Measurements from ENCODE around the gene COLEC11. TPM values are rescaled to one million over a fixed set of nuclear protein-coding genes. Genes with fewer than 3 reads are reported as not detected.

Gene COLEC11
- total RNA-seq, 3 donors from 2014 or later (not counting 1 experiment from before 2014, with no cell fraction given) = 0.61 TPM; not detected in 2

GRCh38 chr2:3644246-3644525 is 49.3 kb downstream of the COLEC11 start:
- no peak for DNase-seq
- H3K27ac Mint-ChIP-seq = no peak overlapping the region
- H3K4me3 Mint-ChIP-seq = no peak overlapping the region
- TF ChIP-seq CTCF (IDR thresholded peaks at IDR 0.05) = no peak
- Histone ChIP-seq H3K4me1 (ENCODE audit: control insufficient read depth, insufficient read depth, low read length) (no peaks in the 10 kb centered on the region), H3K4me3 (ENCODE audit: low read length) (no peak overlapping the region), H3K27ac (ENCODE audit: low read length) (no peak overlapping the region), H3K27me3 (ENCODE audit: control insufficient read depth, insufficient read depth, low read length) (no peaks in the 10 kb centered on the region), H3K9me3 (ENCODE audit: control insufficient read depth, insufficient read depth, low read length) (no peaks in the 10 kb centered on the region), H3K36me3 (ENCODE audit: control insufficient read depth, insufficient read depth, low read length) (no peaks in the 10 kb centered on the region)
- intact Hi-C loops (cut with micrococcal nuclease) = no loop called here
- no peaks in the 10 kb centered on the region for H3K36me3 Mint-ChIP-seq
- H3K9me3 Mint-ChIP-seq = no peaks in the 10 kb centered on the region
- ATAC-seq = no peak
- H3K27me3 Mint-ChIP-seq (ENCODE audit: low read depth in 2 of 2) = peaks cover 0 to 2% of the 10 kb centered on the region in 2 donors
- no peaks in the 10 kb centered on the region for H3K4me1 Mint-ChIP-seq

DNA sequence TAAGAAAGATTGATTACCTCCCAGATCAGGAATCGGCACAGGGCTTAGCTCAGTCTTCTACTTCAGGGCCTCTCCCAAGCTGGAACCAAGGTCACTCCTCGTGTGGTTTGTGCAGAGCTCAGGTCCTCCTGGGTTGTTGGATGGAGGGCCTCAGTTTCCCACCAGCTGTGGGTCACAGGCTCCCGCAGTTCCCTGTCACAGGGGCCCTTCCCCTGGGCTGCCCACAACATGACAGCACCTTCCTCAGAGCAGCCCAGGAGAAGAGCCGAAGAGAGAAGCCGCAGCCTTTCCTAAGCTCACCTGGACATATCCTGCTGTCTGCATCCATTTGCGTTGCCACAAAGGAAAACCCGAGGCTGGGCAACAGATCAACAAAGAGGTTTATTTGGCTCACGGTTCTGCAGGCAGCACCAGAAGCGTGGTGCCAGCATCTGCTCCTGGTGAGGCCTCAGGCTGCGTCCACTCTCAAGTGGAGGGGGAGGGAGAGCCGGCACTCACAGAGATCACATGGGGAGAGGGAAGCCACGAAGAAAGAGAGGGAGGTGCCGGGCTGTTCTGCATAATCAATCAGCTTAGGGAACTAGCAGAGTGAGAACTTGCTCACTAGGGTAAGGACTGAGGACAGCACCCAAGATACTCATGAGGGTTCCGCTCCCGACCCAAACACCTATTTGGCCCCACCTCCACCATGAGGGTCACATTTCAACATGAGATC is 50.1 kb downstream of the COLEC11 start:
- no peaks in the 10 kb centered on the region for H3K27me3 ChIP-seq (ENCODE audit: control insufficient read depth, insufficient read depth, low read length)
- 82% methylated on average over 15 of the region's 15 CpGs for WGBS (ENCODE audit: insufficient coverage)
- intact Hi-C loops (cut with micrococcal nuclease) = no loop called here
- H3K36me3 ChIP-seq (ENCODE audit: control insufficient read depth, insufficient read depth, low read length) = no peaks in the 10 kb centered on the region
- H3K9me3 ChIP-seq (ENCODE audit: control insufficient read depth, insufficient read depth, low read length) = no peaks in the 10 kb centered on the region
- H3K36me3 Mint-ChIP-seq = no peaks in the 10 kb centered on the region
- no peak overlapping the region for H3K4me3 ChIP-seq (ENCODE audit: low read length)
- peaks cover 0 to 4% of the 10 kb centered on the region in 2 donors for H3K27me3 Mint-ChIP-seq (ENCODE audit: low read depth in 2 of 2)
- TF ChIP-seq CTCF (IDR thresholded peaks at IDR 0.05) = no peak
- H3K4me1 Mint-ChIP-seq = no peaks in the 10 kb centered on the region
- H3K4me3 Mint-ChIP-seq = no peak overlapping the region
- no peak overlapping the region for H3K27ac Mint-ChIP-seq
- no peak for DNase-seq
- no peak for ATAC-seq
- H3K27ac ChIP-seq (ENCODE audit: low read length) = no peak overlapping the region
- H3K9me3 Mint-ChIP-seq = no peaks in the 10 kb centered on the region
- H3K4me1 ChIP-seq (ENCODE audit: control insufficient read depth, insufficient read depth, low read length) = no peaks in the 10 kb centered on the region

DNA sequence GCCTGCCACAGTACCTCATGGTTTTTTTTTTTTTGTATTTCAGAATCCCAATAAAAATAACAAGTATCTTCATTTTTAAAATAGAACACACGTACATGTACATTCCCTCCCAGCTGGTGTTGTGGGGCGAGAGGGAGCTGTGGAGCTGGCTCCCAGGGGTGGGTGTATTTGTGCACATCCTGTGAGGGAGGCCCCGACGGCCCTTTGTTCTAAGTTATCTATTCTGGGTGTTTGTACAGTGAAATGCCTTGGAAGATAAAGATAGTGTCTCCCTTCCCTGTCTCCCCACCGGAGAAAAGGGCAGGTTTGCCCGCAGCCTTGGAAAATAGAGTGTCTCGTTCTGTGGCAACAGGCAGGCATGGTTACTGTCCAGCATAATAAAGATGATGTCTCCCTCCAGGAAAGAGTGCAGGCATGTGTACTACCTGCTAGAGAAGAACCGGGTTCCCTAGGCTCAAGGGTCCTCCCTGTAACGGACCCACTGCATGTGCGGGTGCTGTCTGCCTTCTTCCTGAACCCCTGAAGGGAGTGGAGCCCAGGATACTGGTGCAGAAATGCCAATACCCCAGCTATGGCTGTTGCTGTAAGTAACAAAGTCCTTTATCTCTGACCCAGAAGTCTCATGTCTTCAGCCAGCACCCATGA is 51.0 kb downstream of the COLEC11 start:
- H3K27me3 ChIP-seq (ENCODE audit: control insufficient read depth, insufficient read depth, low read length) = no peaks in the 10 kb centered on the region
- H3K27ac ChIP-seq (ENCODE audit: low read length) = no peak overlapping the region
- DNase-seq (no peak), ATAC-seq (no peak)
- TF ChIP-seq CTCF (IDR thresholded peaks at IDR 0.05) = no peak
- H3K36me3 ChIP-seq (ENCODE audit: control insufficient read depth, insufficient read depth, low read length) = no peaks in the 10 kb centered on the region
- H3K4me1 ChIP-seq (ENCODE audit: control insufficient read depth, insufficient read depth, low read length) = peaks cover 4% of the 10 kb centered on the region
- Mint-ChIP-seq H3K9me3 (no peaks in the 10 kb centered on the region), H3K27me3 (ENCODE audit: low read depth in 2 of 2) (peaks cover 0 to 5% of the 10 kb centered on the region in 2 donors), H3K4me3 (no peak overlapping the region), H3K36me3 (no peaks in the 10 kb centered on the region), H3K4me1 (peaks cover 3% of the 10 kb centered on the region in 2 donors), H3K27ac (no peak overlapping the region)
- H3K4me3 ChIP-seq (ENCODE audit: low read length) = no peak overlapping the region
- 80% methylated on average over 9 of the region's 10 CpGs for WGBS (ENCODE audit: insufficient coverage)
- no peaks in the 10 kb centered on the region for H3K9me3 ChIP-seq (ENCODE audit: control insufficient read depth, insufficient read depth, low read length)
- intact Hi-C loops (cut with micrococcal nuclease) = no loop called here

GRCh38 chr2:3646446-3646845 is 51.5 kb downstream of the COLEC11 start:
- intact Hi-C loops (cut with micrococcal nuclease) = no loop called here
- peaks cover 6% of the 10 kb centered on the region for H3K4me1 ChIP-seq (ENCODE audit: control insufficient read depth, insufficient read depth, low read length)
- H3K27ac ChIP-seq (ENCODE audit: low read length) = no peak overlapping the region
- H3K36me3 ChIP-seq (ENCODE audit: control insufficient read depth, insufficient read depth, low read length) = no peaks in the 10 kb centered on the region
- WGBS (ENCODE audit: insufficient coverage) = 92% methylated on average over 6 of the region's 8 CpGs
- no peak for TF ChIP-seq CTCF (IDR thresholded peaks at IDR 0.05)
- Mint-ChIP-seq H3K36me3 (no peaks in the 10 kb centered on the region), H3K4me3 (no peak overlapping the region), H3K27me3 (ENCODE audit: low read depth in 2 of 2) (peaks cover 0 to 8% of the 10 kb centered on the region in 2 donors), H3K9me3 (no peaks in the 10 kb centered on the region), H3K4me1 (peaks cover 8 to 9% of the 10 kb centered on the region in 2 donors), H3K27ac (no peak overlapping the region)
- no peak for ATAC-seq
- no peaks in the 10 kb centered on the region for H3K27me3 ChIP-seq (ENCODE audit: control insufficient read depth, insufficient read depth, low read length)
- no peak overlapping the region for H3K4me3 ChIP-seq (ENCODE audit: low read length)
- H3K9me3 ChIP-seq (ENCODE audit: control insufficient read depth, insufficient read depth, low read length) = no peaks in the 10 kb centered on the region
- DNase-seq = no peak

Data from natural killer cell (primary cell).